PC-9 (cell line): ENCODE data around the gene WDR11.

Experiments used
- EZH2 ChIP-seq: fragments of 200-600 bp; sonication (generic); IDR thresholded peaks from 2 replicates; pipeline ENCODE4 v1.8.0; 2017; ENCODE audit warnings: antibody characterized with exemption, low read depth
- TF ChIP-seq, protein P1 (sequence below): fragments of 200-600 bp; sonication (generic); conservative IDR thresholded peaks from 2 replicates; pipeline ENCODE4 v1.6.1; 2017; ENCODE audit warnings: mixed run types, antibody characterized with exemption, mild to moderate bottlenecking, moderate library complexity

DNA sequence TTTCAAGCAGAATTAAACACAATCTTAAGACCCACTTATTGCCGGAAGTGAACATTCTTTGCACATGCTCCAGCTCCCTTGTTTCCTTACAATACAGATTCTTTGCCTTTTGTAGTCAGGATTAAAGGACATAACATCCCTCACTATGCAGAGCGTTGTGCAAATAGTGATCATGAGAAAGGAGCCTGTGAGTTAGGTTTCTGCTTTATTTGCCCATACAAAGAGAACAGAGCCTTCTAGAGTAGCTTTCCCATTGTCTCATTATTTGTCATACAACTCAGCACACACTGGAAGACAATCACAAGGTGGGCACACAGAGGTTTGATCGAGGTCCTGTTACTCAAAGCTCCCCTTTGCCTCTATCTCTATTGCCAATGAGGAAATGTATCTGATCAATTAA lies 48.2 kb upstream of the WDR11 start:
- TF ChIP-seq, protein P1, sequence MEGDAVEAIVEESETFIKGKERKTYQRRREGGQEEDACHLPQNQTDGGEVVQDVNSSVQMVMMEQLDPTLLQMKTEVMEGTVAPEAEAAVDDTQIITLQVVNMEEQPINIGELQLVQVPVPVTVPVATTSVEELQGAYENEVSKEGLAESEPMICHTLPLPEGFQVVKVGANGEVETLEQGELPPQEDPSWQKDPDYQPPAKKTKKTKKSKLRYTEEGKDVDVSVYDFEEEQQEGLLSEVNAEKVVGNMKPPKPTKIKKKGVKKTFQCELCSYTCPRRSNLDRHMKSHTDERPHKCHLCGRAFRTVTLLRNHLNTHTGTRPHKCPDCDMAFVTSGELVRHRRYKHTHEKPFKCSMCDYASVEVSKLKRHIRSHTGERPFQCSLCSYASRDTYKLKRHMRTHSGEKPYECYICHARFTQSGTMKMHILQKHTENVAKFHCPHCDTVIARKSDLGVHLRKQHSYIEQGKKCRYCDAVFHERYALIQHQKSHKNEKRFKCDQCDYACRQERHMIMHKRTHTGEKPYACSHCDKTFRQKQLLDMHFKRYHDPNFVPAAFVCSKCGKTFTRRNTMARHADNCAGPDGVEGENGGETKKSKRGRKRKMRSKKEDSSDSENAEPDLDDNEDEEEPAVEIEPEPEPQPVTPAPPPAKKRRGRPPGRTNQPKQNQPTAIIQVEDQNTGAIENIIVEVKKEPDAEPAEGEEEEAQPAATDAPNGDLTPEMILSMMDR, result no peak
- TF ChIP-seq EZH2, result no peak
